Activated gamma-delta T cell treated with Interleukin-2 at 50 U/mL for 16 hours (primary cell): ENCODE data around the gene WDR37.

Source experiments
- DNase-seq: peaks from one replicate; pipeline ENCODE4 v3.0.0-alpha.2; 2020

The WDR37 gene

DNA sequence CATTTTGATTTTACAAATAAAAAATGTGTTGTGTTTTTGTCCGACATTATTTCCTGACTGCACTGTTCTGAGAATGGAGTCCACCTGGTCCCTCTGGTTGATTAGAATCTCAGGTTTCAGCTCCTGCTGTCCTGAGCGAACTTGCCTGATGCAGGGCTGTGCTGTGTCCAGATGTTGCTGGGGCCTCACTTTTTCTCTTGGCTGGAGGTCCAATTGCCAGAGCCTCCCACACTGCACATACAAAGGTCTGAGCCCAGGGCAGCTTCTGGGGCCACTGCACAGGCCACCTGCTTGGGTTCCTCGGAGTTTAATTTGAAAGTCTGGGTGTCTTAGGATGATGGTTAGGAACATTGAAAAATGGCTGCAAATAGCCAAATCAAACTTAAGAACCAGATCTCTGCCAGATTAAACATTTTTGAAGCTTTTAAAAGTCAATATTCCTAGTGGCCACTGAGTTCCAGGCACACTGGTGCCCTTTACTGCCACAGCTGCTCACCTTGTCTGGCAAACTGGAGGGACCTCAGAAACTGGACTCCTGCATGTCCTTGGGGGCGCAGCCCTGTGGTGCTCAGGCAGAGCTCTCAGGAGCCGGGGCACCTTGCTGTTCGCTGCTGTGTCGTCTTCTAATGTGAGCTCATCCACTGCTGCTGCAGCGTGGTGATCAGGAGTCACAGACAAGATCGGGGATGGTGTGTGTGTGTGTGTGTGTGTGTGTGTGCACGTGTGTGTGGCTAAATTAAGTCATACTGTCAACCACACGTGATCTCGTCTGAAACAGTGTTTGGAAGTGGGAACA, 75.0 kb downstream of the WDR37 start:
- no peak for DNase-seq

DNA sequence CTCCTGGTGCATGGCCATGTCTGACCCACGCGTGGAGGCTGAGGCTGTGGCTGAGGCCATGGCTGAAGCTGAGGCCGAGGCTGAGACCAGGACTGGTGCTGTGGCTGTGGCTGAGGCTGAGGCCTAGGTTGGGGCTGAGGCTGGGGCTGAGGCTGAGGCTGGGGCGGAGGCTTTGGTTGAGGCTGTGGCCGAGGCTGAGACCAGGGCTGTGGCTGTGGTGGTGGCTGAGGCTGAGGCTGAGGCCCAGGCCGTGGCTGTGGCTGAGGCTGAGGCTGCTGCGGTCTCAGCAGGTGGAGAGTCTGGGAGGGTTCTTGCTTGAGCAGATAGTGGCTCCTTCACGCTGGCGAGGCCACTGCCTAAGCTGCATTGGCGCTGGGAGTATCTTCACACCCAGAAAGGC, 76.4 kb downstream of the WDR37 start:
- DNase-seq: no peak

DNA sequence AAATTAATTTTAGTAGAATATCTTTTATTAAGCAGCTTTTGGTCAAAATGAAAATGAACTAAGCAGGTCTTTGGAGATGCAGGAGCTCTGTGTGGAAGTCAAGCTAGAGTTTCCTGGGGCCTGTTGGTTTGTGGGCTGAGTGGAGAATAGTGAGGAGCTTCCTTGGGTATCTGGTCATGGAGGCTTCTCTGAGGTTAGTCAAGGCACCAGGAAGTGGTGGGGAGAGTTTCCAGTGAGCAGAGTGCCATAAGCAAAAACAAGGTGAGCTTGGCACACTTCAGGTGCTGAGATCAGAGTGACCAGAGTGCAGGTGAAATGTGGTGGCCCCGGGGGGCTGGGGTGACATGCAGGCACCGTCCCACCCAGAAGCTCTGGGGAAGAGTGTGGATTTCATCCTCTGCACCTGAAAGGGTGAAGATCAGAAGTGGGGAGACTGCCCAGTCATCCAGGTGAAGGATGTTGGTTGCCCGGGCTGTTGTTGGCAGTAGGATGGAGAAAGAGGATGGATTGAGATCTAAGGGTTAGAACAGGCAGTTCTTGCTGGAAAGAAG, 77.4 kb downstream of the WDR37 start:
- no peak for DNase-seq

- no peak for DNase-seq
Observed at GRCh38 chr10:1134156-1134555, 78.0 kb downstream of the WDR37 start.

GRCh38 chr10:1136268-1136667, 80.1 kb downstream of the WDR37 start:
- DNase-seq: no peak

- DNase-seq: no peak
Observed at GRCh38 chr10:1137499-1138163, 81.4 kb downstream of the WDR37 start.

GRCh38 chr10:1138529-1138928, 82.3 kb downstream of the WDR37 start:
- DNase-seq: no peak

DNA sequence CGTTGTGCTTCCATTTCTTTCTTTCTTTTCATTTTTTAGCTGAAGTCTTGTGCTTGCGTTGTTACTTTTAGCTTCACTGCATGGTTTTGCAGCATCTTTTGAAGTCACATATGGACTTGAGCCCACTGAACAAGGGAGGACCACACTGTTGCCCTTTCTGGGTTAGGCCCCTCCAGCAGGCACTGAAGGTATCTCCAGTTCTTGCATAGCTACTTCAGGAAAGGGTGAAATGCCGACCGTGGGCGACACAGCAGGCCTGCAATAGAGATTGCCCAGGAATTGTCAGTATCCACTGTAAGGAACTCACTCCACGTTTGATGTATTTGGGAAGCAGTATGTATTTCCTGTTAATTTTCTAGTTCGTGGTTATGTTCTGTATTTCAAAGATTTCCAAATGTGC, 85.1 kb downstream of the WDR37 start:
- DNase-seq: no peak

GRCh38 chr10:1141701-1142100, 85.5 kb downstream of the WDR37 start:
- DNase-seq: no peak

DNA sequence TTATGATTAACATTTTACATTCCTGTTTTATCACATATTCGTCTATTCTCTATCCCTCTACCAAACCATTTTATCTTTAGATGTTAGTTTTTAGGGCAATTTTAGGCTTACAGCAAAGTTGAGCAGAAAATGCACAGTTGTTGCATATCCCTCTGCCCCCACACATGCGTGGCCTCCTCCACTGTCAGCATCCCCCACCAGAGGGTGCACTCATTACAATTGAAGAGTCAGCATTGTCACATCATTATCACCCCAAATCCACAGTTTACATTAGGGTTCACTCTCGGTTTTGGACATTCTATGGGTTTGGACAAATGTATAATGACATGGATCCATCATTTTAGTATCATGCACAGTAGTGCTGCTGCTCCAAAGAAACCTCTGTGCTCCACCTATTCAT, 86.4 kb downstream of the WDR37 start:
- no peak for DNase-seq

DNA sequence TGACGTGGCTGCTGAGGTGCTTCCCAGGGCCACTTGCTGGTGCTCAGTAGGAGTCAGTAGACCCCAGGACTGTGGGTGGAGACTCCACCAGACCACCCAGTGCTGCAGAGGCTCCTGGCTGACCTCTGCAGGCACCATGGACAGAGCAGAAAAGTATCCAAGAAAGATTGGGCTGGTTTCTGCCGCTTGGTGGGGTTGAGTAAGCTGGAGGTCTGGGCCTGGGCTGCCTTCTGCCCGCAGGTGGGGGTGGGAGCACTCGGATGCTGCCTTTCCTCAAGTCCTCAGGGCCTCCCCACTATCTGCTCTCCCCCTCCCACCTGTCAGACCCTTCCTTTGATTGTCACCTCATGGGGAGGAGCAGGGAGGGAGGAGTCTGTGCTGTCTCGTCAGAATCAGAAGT, 91.6 kb downstream of the WDR37 start:
- no peak for DNase-seq

GRCh38 chr10:1148855-1149605, 92.8 kb downstream of the WDR37 start:
- no peak for DNase-seq

GRCh38 chr10:1149793-1150637, 93.8 kb downstream of the WDR37 start:
- no peak for DNase-seq

- no peak for DNase-seq
Observed at GRCh38 chr10:1150638-1150955, 94.4 kb downstream of the WDR37 start.

DNA sequence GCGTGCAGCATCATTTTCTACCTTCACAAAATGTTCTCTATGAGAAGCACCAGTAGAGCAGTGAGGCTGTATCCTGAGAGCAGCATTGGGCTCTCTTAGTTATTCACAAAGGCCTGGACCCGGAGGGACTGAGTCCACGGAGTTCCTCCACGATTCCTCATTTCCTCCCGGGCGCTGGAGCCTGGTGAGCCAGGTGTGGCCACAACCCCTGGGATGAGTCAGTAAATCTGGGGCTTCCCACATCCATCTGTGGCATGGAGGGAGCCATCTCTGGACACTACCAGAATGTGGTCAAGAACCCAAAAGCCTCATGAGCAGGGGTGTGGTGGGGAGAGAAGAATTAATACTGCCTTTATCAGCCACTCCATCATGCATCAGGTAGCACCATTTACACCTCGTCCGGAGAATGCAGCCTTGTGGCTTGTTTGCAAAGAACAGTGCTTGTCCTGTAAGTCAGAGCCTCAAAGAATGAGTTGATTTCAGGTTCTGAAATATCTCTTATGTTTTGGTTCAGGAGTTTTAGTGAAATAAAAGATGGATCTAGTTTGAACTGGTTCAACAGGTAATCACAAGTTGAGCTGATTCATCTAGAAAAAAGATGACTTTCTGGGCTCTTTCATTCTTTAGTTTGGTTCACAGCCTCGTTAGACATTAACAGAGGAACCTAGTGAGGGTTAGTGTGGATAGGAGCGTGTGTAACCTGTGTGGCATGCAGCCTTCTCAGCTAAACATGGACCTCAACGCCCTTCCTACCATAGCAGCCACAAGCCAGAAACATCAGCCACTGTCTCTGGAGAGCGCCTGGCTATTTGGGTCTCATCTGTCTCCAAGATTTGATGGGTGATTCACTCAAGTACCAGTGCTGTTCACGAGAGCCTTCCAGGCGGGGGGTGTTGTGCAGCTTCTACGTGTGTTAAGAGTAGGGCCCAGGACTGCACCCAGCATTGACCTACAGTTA, 95.2 kb downstream of the WDR37 start:
- DNase-seq: no peak

DNA sequence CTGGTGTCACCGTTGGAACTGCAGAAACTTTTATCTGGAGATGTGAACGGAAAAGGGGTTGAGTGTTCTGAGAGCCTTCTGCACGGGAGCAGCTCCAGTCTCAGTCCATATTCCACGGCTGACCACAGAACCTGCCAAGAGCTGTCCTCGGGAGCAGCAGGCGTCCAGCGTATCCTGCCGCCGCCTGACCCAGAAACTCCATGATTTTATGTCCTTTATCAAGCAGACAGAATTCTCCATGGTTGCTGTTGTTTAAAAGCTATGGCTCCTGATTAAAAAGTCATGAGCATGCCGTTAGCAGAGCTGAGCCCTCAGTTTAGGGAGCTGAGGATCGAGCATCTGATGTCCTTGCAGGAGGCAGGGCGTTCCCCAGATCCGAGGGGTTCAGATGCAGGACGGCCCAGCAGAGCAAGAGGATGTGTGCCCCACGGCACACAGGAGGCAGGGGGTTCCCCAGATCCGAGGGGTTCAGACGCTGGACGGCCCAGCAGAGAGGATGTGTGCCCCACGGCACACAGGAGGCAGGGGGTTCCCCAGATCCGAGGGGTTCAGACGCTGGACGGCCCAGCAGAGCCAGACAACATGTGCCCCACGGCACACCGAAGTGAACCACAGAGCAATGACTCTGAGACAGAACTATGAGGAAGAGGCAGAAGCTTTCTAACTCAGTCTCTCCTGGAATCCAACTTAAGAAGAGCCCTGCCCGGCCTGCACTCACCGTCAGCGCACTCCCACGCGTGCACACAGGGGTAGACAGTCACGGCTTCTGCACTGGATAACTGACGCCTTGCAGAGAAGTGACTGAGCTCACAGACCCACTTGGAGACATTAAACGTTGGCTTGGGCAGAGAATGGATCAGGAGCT, 96.4 kb downstream of the WDR37 start:
- no peak for DNase-seq

DNA sequence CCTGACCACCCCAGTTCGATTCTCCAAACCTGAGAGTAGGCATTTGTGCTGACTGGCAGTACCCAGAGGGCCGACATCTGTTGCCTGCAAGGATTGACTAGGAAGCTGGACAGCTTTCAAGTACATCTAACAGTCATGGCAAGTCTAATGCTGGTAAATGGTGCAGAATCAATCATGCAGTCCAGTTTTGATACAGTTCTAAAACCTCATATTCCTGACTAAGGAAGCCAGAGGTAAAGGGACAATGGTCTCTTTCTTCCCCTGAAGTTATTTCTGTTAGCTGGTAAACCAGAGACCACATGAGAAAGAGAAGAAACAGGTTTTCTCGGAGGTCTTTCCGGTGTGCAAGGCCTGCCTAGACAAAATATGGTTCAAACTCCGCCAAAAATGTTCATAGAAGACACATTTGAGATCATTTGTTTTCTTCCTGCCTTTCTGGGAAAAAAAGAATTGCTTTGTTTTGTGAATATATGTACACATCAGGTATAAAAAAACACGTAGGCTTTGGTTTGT, 97.1 kb downstream of the WDR37 start:
- no peak for DNase-seq

DNA sequence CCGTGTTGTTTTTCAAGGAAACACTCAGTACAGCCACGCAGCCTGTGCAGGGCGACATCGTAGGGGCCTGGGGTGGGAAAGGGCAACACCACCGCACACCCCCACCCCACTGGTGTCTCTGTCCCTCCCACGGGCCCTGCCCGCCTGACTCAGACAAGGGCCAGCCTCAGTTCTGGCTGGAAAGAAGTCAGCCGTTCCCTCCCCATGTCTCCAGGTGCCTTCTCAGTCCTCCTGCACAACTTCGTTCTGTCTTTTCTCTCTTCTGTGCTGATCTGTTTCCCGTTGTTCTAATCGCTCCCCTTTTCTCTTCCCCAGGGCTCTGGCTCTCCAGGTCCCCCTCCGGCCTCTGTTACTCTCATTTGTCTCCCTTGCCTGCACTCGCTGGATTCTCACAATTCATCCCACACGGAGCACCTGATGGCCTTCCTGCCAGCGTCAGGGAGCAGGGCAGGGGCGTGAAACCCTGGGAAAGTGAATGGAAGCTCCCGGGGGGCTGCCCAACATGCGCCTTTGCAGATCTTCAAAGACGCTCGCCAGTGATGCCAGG, 97.7 kb downstream of the WDR37 start:
- DNase-seq: no peak

DNA sequence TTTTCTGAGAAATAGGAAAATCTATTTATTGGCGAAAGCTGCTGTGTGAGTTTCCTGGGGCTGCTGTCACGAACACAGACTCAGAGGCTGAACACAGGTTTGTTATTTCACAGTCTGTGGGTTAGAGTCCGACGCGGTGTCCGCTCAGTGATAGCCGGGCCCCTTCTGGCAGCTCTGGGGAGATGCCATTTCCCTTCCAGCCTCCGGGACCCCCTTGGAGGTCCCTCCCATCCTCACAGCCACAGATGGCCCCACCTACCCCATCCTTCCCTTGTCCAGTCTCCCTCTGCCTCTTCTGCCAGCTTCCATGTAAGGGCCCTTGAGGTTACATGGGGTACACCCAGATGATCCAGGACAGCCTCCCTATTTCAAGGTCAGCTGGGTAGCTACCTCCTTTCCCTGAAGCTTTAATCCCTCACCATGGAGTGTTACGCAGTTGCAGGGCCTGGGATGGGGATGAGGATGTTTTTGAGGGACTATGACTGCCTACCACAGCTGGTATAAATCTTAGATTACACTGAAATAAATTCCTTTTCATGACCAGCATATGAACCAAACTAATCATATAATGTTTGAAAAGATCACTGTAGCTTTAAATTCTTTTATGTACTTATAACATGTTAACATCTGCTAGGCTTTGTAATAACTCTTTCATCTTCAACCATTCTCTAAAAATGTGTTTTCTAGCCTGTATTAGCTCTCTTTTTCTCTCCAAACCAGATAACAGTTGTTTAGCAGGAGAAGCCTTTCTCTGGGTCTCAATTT, 98.5 kb downstream of the WDR37 start:
- DNase-seq: no peak
